ENCODE data around the gene ACYP2. TPM values are rescaled to one million over a fixed set of nuclear protein-coding genes. Genes with fewer than 3 reads are reported as not detected.
"Not testable (repeated sequence)": the region's sequence is repeated elsewhere in the genome, so short reads cannot be mapped to it uniquely, and the experiment has no call there.

The ACYP2 gene
- total RNA-seq, 2 experiments from 2014 or later = 9.9 TPM

GRCh38 chr2:54287532-54287931 is 172.1 kb downstream of the ACYP2 start:
- H3K36me3 Mint-ChIP-seq = no peaks in the 10 kb centered on the region
- H3K4me1 Mint-ChIP-seq = no peaks in the 10 kb centered on the region
- H3K27me3 Mint-ChIP-seq = no peaks in the 10 kb centered on the region
- H3K9me3 Mint-ChIP-seq (ENCODE audit: low read depth) = no peaks in the 10 kb centered on the region
- ATAC-seq = no peak
- no peak overlapping the region for H3K27ac Mint-ChIP-seq
- DNase-seq = no peak
- CTCF ChIA-PET = interaction anchor here (1.8 kb wide), 1 partner anchor 16 kb away, joined by 6 read pairs; no protein-coding TSS in a partner anchor
- no peak overlapping the region for H3K4me3 Mint-ChIP-seq

DNA sequence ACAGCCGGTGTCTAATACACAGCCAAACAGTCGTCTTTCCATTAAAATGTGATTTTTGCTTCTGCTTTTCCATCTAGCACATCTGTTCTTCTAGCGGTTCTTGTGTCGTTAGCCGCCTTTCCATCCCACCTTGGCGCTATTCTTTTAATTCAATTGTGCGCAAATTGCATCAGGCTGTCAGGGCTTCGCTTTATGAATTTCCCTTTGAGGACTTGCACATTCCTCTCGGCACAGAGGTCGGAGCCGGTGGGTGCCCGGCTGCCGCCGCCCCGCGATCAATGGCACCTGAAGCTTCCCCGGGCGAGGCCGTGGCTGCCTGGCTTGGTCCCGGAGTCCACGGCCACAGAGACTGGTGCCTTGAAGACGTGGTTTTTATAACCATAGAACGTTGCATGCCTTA is 174.5 kb downstream of the ACYP2 start:
- Mint-ChIP-seq H3K4me1 (no peaks in the 10 kb centered on the region), H3K36me3 (no peaks in the 10 kb centered on the region), H3K9me3 (ENCODE audit: low read depth) (no peaks in the 10 kb centered on the region), H3K27ac (no peak overlapping the region), H3K27me3 (no peaks in the 10 kb centered on the region), H3K4me3 (no peak overlapping the region)
- ATAC-seq (no peak), DNase-seq (no peak)
- CTCF ChIA-PET = no interaction called here

- CTCF ChIA-PET = no interaction called here
- ATAC-seq = no peak
- H3K4me3 Mint-ChIP-seq = no peak overlapping the region
- no peaks in the 10 kb centered on the region for H3K36me3 Mint-ChIP-seq
- H3K9me3 Mint-ChIP-seq (ENCODE audit: low read depth) = no peaks in the 10 kb centered on the region
- DNase-seq = no peak
- H3K4me1 Mint-ChIP-seq = no peaks in the 10 kb centered on the region
- no peak overlapping the region for H3K27ac Mint-ChIP-seq
- H3K27me3 Mint-ChIP-seq = no peaks in the 10 kb centered on the region
These were observed 175.1 kb downstream of the ACYP2 start for GRCh38 chr2:54290356-54291025.

- H3K4me3 Mint-ChIP-seq; ATAC-seq; CTCF ChIA-PET; H3K27me3 Mint-ChIP-seq; DNase-seq; H3K27ac Mint-ChIP-seq; H3K4me1 Mint-ChIP-seq; H3K36me3 Mint-ChIP-seq; H3K9me3 Mint-ChIP-seq (ENCODE audit: low read depth): not testable (repeated sequence)
These were observed 179.2 kb downstream of the ACYP2 start for GRCh38 chr2:54294665-54295064.

DNA sequence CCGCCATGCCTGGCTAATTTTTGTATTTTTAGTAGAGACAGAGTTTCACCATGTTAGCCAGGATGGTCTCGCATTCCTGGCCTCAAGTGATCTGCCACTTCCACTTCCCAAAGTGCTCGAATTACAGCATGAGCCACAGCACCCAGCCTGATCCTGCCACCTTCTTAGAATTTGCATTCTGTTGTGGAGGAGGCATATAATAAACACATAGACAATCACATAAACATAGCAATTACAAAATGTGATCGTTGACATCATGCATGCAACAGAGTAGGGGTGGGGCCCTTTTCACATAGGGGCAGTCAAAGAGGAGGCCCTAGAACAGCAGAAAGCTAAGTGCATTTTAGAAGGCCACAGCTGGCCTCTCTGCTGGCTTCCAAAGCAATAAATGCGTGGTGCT is 180.5 kb downstream of the ACYP2 start:
- H3K9me3 Mint-ChIP-seq (ENCODE audit: low read depth) = no peaks in the 10 kb centered on the region
- no peak for ATAC-seq
- no peaks in the 10 kb centered on the region for H3K36me3 Mint-ChIP-seq

GRCh38 chr2:54298514-54298913 is 183.1 kb downstream of the ACYP2 start:
- DNase-seq = no peak

More for the DNA sequence above, 180.5 kb downstream of the ACYP2 start:
- no peak overlapping the region for H3K27ac Mint-ChIP-seq
- no peaks in the 10 kb centered on the region for H3K27me3 Mint-ChIP-seq
- H3K4me1 Mint-ChIP-seq = no peaks in the 10 kb centered on the region
- H3K4me3 Mint-ChIP-seq = no peak overlapping the region
- CTCF ChIA-PET = no interaction called here
- no peak for DNase-seq

GRCh38 chr2:54303631-54304030 is 188.2 kb downstream of the ACYP2 start:
- no peak overlapping the region for H3K27ac Mint-ChIP-seq
- DNase-seq (no peak), ATAC-seq (no peak)
- H3K36me3 Mint-ChIP-seq = no peaks in the 10 kb centered on the region
- no peak overlapping the region for H3K4me3 Mint-ChIP-seq
- no peaks in the 10 kb centered on the region for H3K9me3 Mint-ChIP-seq (ENCODE audit: low read depth)
- H3K4me1 Mint-ChIP-seq = no peaks in the 10 kb centered on the region
- H3K27me3 Mint-ChIP-seq = no peaks in the 10 kb centered on the region
- CTCF ChIA-PET = interaction anchor here (1.2 kb wide), 1 partner anchor 15 kb away, joined by 6 read pairs; no protein-coding TSS in a partner anchor

More at GRCh38 chr2:54298514-54298913, 183.1 kb downstream of the ACYP2 start:
- no peaks in the 10 kb centered on the region for H3K4me1 Mint-ChIP-seq
- H3K27ac Mint-ChIP-seq = no peak overlapping the region
- CTCF ChIA-PET = no interaction called here
- ATAC-seq = no peak
- no peaks in the 10 kb centered on the region for H3K36me3 Mint-ChIP-seq
- H3K4me3 Mint-ChIP-seq = no peak overlapping the region
- no peaks in the 10 kb centered on the region for H3K27me3 Mint-ChIP-seq
- no peaks in the 10 kb centered on the region for H3K9me3 Mint-ChIP-seq (ENCODE audit: low read depth)

DNA sequence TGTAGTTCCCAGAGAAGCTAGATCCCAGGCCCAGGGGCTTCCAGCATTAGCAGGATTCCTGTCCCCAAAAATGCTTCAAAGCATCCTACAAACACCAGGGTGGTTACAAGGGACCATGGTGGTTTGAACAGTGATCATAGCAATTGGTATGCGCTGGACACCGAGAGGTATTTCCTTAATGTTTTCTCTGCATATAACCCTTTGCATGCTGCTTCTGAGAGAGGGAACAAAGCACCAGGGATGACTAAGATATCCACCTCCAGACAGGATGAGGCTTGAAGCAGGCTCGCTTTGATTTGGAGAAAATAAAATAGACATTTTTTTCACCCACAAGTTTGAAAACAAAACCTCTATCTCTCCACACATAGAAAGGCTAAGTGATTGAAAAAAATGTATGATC is 191.1 kb downstream of the ACYP2 start:
- Mint-ChIP-seq H3K36me3 (no peaks in the 10 kb centered on the region), H3K9me3 (ENCODE audit: low read depth) (no peaks in the 10 kb centered on the region), H3K4me1 (no peaks in the 10 kb centered on the region), H3K27ac (no peak overlapping the region), H3K27me3 (peaks cover 9% of the 10 kb centered on the region), H3K4me3 (no peak overlapping the region)
- DNase-seq = no peak
- CTCF ChIA-PET = no interaction called here
- no peak for ATAC-seq

- CTCF ChIA-PET = interaction anchor here (0.6 kb wide), 1 partner anchor 54 kb away, joined by 3 read pairs; no protein-coding TSS in a partner anchor
- no peaks in the 10 kb centered on the region for H3K4me1 Mint-ChIP-seq
- no peaks in the 10 kb centered on the region for H3K36me3 Mint-ChIP-seq
- no peak for ATAC-seq
- no peak overlapping the region for H3K4me3 Mint-ChIP-seq
- H3K9me3 Mint-ChIP-seq (ENCODE audit: low read depth) = no peaks in the 10 kb centered on the region
- H3K27me3 Mint-ChIP-seq = peaks cover 9% of the 10 kb centered on the region
- no peak for DNase-seq
- H3K27ac Mint-ChIP-seq = no peak overlapping the region
These were observed 192.8 kb downstream of the ACYP2 start for GRCh38 chr2:54308186-54308585.

DNA sequence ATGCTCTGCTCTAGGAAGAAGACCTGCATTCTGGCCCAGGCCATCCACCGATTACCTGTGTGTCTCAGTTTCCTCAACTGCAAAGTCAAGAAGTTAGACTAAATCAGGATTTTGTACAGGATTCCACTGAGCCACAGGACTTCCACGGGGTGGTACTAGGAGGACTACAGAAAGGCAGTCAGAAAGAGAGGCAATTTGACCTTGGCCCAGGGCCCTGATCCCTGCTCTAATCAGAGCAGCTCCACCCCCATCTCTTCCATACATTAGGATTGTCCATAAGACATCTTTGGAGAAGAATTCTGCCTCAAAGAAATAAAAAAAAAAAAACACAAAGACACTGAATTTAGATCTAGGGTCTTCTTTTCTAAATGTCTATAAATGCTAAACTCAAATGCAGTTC is 193.4 kb downstream of the ACYP2 start:
- Mint-ChIP-seq H3K27me3 (peaks cover 9% of the 10 kb centered on the region), H3K9me3 (ENCODE audit: low read depth) (no peaks in the 10 kb centered on the region), H3K4me1 (no peaks in the 10 kb centered on the region), H3K36me3 (no peaks in the 10 kb centered on the region), H3K27ac (no peak overlapping the region), H3K4me3 (no peak overlapping the region)
- DNase-seq = no peak
- CTCF ChIA-PET = no interaction called here
- no peak for ATAC-seq

DNA sequence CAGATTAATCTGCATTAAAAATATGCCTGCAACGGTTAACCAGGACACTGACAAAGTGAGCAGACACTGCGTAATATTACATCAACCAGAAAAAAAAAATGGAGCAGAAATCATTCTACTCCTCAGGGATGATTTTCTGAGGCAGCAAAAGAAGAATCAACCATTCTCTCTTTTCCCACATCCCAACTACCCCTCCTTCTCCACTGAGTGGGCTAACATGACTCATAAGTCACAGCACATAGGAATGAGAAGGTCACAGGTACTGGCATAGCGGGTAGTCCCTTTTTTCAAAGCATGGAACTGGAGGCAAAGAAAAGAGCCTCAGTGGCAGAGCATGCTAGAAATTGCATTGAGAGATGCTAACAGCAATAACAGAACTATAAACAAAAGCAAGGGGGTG is 194.9 kb downstream of the ACYP2 start:
- Mint-ChIP-seq H3K27me3 (peaks cover 11% of the 10 kb centered on the region), H3K9me3 (ENCODE audit: low read depth) (no peaks in the 10 kb centered on the region), H3K4me3 (no peak overlapping the region), H3K36me3 (no peaks in the 10 kb centered on the region), H3K4me1 (no peaks in the 10 kb centered on the region), H3K27ac (no peak overlapping the region)
- CTCF ChIA-PET = no interaction called here
- DNase-seq (no peak), ATAC-seq (no peak)

DNA sequence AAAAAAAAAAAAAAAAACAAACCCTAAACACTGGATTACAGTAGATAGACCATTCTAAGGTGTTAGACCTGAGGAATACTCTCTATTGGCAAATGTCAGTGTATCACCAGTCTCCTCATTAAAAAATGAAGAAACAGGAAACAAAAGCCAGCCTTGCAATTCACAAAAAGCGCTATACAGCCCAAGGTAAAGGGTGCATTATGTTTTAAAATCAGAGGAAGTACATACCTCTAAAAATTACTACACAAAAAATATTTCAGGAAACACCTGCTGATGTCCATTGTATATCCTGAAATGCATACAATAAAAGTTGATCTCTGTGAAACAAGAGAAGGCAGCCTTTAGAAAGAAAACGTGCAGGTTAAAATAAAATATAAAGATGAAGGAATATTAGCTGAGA is 195.5 kb downstream of the ACYP2 start:
- ATAC-seq (no peak), DNase-seq (no peak)
- Mint-ChIP-seq H3K36me3 (no peaks in the 10 kb centered on the region), H3K27ac (no peak overlapping the region), H3K9me3 (ENCODE audit: low read depth) (no peaks in the 10 kb centered on the region), H3K4me3 (no peak overlapping the region), H3K27me3 (peaks cover 12% of the 10 kb centered on the region), H3K4me1 (no peaks in the 10 kb centered on the region)
- CTCF ChIA-PET = no interaction called here

- Mint-ChIP-seq H3K9me3 (ENCODE audit: low read depth) (no peaks in the 10 kb centered on the region), H3K27me3 (peaks cover 17% of the 10 kb centered on the region), H3K27ac (no peak overlapping the region), H3K4me1 (no peaks in the 10 kb centered on the region), H3K4me3 (no peak overlapping the region), H3K36me3 (no peaks in the 10 kb centered on the region)
- ATAC-seq (no peak), DNase-seq (no peak)
- CTCF ChIA-PET = no interaction called here
These were observed 197.7 kb downstream of the ACYP2 start for GRCh38 chr2:54313147-54313546.

DNA sequence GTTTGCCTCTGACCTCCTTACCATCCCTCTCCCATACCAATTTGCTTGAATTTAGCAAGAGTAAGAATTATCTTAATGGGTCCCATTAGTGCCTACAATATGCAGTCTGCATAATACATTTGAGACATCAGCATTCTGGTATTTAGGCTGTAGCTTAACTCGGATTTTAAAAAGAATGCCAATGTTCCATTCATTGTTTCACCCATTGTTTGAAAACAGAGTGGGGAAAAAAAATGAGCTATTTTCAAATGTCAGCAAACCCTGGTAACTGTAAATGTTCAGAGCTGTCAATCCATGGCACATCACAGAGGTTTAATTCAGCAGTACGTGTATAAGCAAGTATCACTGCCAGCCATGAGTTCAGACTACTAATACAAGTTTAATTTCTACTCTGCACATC is 202.6 kb downstream of the ACYP2 start:
- ATAC-seq (no peak), DNase-seq (no peak)
- Mint-ChIP-seq H3K4me1 (no peaks in the 10 kb centered on the region), H3K27ac (no peak overlapping the region), H3K4me3 (no peak overlapping the region), H3K27me3 (peaks cover 23% of the 10 kb centered on the region), H3K9me3 (ENCODE audit: low read depth) (no peaks in the 10 kb centered on the region), H3K36me3 (no peaks in the 10 kb centered on the region)
- CTCF ChIA-PET = no interaction called here

DNA sequence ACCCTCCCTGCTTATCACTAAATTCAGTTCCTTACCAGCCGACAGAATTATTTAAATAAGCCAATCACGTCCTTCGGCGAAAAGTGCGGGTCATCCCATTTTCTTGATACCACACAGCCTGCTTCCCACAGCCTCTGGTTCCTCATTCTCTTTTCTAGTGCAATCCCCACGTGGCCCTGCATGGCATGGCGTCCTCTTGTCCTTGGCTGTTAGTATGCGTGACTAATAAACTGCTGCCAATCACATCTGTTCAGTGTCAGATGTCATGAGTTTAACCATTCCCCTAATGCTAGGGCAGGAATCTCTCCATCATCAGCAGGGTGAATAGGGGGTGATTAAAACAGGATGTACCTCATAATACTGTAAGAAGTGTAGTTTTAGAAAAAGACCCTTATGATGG is 203.4 kb downstream of the ACYP2 start:
- Mint-ChIP-seq H3K36me3 (no peaks in the 10 kb centered on the region), H3K4me1 (no peaks in the 10 kb centered on the region)
- CTCF ChIA-PET = no interaction called here

More for the DNA sequence above, 203.4 kb downstream of the ACYP2 start:
- peaks cover 23% of the 10 kb centered on the region for H3K27me3 Mint-ChIP-seq
- no peak overlapping the region for H3K4me3 Mint-ChIP-seq
- H3K27ac Mint-ChIP-seq = no peak overlapping the region
- H3K9me3 Mint-ChIP-seq (ENCODE audit: low read depth) = no peaks in the 10 kb centered on the region
- no peak for DNase-seq
- no peak for ATAC-seq
